DMS114 treated with DMSO at 0.1 percent for 48 hours (cell line): ENCODE results near the gene NPAS3.

ENCODE experiments used
- DNase-seq: peaks from one replicate; lab custom pipeline; 2025; ENCODE audit not compliant: unreplicated experiment; lab: John Stamatoyannopoulos, UW

The NPAS3 gene

GRCh38 chr14:33505963-33506329 is 567.3 kb downstream of the NPAS3 start:
- DNase-seq = no peak

DNA sequence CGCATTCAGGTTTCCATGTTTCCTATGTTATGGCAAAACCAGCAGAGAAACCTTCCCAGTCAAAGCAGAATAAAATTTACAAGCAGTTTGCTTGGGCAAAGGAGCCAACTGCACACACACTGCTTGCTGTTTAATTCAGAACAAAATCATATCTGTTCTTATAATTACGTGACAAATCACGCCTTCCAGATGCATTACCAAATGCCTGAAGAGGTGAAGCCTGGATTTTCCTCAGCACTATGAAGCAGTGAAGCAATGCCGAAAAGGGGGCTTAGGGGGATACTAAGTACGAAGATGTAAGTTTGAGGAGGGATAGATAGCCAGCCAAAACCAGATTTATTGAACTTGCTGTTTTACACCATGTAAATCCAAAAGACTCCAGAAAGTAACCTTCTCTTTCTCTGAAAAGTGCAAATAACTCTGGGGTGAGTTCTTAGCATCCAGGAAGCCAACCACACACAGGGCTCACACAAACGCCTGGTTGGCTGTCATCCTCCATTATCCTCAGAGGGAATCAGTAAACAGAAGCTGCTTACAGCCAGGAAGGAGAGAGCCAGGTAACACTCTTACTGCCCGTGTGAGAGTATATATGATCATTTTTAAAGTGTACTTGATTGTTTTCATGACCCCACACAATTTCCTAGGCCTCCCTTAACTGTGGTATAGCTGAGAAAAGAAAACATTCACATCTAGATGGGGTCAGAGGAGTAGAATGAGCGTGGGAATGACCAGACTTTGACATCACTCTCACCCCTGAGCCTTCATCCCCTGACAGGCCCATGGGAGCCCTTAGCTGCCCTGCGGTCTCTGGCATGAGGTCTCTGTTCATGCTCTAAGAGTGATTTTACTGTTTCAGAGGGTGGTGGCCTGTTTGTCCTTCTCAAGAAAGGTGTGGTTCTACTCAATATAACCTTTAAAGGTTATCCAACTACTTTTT is 569.7 kb downstream of the NPAS3 start:
- no peak for DNase-seq

DNA sequence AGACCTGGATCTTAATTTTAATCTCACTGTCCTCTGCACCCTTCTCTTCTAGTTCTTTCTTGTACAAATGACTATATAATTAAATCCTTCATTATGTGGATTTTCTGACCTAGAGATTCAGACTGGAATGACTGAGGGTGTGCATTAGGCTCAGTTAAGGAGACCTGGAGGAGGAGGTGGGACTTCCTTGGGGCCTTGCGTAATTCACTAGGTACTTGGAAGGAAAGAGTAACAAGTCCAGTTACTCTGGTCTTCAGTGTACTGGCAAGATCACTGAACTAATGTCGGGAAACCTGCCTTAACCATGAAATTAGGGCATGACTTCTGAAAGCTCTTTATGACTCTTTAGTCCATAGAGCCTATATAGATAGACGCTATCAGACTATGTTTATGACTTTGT is 570.8 kb downstream of the NPAS3 start:
- no peak for DNase-seq

DNA sequence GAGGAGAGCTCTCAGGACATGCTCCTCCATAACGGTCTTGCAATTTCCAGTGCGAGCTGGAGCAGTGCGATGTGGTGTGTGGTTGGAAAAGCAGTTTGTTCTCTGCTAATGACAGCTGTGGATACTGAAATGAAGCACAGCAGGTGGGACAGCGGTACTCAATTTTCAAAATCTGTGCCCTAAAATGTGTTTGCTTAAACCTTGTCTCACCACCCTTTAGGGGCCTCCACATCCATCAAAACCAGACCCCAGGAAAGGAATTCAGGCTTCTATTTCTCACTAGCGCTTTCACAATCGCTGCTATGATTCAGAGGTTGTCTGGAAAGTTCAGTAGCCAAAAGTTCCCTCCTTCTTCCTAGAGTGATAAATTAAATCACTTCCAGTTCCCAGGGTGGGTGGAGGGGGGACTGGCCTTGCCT is 571.4 kb downstream of the NPAS3 start:
- DNase-seq = no peak

DNA sequence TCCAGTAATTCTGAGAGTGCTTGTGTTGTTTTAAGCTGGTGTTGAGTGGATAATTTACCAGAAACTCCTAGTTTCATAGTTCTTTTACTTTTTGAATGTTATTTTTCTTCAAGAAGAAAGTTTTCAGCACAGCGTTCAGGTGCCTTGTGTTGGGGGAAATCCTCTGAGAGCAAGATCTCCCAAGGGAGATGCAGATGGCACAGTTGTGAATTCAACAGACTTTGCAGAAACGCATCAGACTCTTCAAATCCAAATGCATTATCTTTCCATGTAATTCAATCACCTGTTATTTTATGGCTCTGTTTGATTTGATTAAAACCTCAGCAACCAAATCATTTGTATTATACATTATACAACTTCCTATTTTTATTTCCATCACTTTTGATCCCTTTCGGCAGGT is 572.3 kb downstream of the NPAS3 start:
- DNase-seq = no peak

DNA sequence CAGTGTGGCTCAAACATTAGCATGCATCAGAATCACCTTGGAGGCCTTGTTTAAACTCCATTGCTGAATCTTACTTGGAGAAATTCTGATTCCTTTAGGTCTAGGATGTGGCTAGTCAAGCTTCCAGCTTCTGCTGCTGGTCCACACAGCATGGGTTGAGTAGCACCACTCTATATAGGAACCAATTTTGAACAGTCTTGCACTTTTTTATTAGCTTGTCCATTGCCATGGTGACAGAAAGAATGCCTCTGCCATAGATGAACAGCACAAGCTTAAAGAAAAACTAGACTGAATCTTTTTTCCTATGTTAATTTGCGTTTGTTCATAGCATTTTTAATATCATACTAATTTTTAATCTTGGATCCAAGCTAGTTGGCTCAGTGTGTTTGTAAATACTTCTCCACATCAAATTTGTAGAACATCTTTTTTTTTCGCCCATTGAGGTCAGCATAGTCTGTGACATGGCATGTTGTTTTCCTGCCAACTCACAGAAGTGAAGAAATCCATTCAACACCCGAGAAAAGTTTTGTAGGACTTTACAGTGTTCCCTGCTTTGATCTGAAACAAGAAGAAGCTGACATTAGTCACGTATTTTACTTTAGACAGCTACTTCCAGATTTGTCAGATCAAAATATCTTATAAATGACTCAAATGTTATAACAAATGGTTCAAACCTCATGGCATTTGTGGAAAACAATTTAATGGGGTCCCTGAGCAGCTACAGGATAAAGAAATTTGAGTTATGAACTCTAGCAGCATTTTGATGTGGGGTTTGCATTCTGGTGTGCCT is 573.4 kb downstream of the NPAS3 start:
- no peak for DNase-seq

GRCh38 chr14:33515441-33515840 is 576.8 kb downstream of the NPAS3 start:
- no peak for DNase-seq

- no peak for DNase-seq
These were observed 577.2 kb downstream of the NPAS3 start for GRCh38 chr14:33515899-33516298.

DNA sequence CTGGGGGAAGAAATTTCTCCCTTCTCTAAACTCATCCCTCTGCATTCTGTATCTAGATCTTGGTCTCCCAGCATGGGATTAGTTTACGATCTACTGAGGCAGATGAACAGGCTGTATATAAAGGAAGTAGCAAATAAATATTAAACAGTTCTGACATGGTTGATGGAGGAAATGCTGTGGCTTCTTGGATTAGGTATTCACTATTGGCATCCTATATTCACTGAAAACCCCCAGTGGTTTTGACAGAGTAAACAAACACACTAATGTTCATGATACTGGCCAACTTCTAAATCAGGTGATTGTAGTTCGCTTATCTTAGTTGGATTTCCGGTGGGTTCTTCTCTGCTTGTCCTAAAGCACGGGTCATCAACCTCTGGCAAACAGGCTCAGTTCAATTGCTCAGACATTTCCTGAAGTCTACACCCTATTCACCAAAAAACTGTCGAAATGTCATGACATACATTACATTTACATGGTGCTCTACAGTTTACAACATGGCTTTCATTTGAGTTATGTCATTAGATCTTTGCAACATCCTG is 578.3 kb downstream of the NPAS3 start:
- DNase-seq = no peak

DNA sequence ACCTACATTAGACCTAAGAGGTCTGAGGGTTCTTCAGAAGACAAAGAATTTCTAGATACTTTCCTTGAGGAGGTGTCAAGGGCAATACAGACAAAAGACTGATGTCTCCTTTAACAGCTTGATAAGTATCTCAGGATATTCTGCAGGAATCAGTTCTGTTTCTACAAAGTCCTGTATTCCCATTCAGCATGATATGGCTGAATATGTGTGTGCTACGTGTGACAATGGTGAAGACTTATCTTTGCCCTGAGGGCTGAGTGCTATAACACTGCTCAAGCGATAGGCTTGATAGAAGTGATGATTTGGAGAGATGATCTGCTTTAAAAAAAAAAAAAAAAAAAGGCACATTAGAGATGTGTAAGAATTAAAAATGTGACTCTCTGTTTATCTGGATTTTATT is 582.5 kb downstream of the NPAS3 start:
- no peak for DNase-seq

DNA sequence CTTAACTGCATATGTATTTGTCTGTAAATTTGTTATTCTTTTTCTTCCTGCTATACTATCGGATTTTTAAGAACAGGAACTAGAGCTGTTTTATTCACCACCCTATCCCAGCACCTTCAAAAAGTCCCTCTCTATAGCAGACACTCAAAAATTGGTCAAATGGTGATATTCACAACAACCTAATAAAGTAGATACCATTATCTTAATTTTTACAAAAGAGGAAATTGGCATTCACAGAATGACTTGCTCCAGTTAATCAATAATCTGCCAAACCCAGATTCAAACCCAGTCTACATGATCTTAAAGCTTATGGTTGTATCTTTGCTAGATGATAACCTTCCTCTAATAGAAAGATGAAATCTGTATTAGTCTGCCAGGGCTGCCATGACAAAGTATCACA is 585.6 kb downstream of the NPAS3 start:
- DNase-seq = no peak

- DNase-seq = no peak
These were observed 586.9 kb downstream of the NPAS3 start for GRCh38 chr14:33525626-33526025.

GRCh38 chr14:33527023-33527634 is 588.5 kb downstream of the NPAS3 start:
- DNase-seq = no peak

DNA sequence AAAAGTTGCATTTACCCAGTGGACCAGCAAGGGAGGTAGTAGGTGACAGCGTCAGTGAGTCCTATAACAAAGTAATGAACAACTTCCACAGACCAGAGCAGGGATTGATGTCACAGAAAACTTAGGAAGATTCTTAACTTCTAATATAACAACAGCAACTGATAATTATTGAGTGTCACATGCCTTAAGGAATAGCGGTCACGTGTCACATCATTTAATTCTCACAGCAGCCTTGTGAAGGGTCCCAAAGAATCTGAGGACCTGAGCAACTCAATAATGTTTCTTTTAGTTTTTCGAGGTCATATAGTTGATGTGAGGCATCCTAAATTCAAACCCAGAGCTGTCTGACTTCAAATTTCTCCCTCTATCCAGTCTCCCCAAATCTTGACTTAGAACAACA is 590.0 kb downstream of the NPAS3 start:
- no peak for DNase-seq

GRCh38 chr14:33529787-33530757 is 591.4 kb downstream of the NPAS3 start:
- no peak for DNase-seq

DNA sequence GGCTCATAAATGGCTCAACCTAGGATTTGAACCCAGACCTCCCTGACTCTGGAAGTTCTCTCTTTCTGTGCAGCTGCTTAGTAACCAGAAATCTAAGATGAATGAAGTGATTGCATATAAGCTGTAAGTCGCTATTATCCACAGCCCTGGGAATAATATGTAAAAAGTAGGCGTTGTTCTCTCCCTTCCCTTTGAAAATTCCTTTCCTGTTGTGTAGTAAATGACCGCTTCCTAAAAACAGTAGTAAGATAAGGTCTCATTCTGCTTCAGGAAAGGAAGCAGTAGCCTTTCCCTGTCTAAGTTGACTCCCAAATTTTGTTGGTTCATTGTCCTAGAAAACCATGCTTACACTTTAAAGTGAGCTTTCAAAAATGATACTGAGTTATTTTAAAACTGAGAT is 593.9 kb downstream of the NPAS3 start:
- no peak for DNase-seq

DNA sequence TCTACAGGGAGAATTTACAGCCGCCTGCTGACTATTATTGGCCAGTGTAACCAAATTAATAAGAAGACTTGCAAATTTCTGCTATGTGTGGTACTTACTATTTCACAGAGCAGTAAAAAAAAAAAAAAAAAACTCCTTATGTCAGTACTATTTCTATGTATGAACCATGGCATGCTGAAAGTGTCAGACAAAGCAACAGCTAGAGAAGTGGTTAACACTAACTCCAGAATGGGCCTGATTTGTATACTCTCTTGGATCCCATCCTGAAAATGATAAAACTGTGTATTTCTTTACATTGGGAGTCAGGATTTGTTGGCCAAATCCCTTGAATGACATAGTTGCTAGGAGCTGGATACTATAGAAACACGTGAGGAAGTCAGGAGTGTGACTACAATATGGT is 595.4 kb downstream of the NPAS3 start:
- DNase-seq = no peak

- DNase-seq = no peak
These were observed 596.0 kb downstream of the NPAS3 start for GRCh38 chr14:33534632-33535031.

- no peak for DNase-seq
These were observed 601.3 kb downstream of the NPAS3 start for GRCh38 chr14:33539918-33540357.

DNA sequence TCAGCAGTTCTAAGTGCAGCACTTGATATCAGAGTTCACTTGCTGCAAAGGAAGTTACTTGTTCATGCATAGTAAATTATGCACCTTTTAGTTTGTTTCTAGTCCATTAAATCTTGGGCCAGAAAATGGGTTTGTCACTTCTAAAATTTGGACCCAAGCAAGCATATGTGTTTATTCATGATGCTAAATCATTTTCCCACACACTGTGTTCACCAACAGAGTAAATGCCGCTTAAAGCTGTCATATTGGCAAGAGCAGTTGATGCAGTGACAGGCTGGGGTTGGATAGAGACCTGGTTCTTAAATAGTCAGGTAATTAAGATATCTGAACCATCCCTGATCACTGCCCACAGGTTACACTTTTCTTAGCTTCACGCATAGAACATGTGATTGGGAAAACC is 602.5 kb downstream of the NPAS3 start:
- DNase-seq = no peak
